NCI-H774 (cell line): Measurements from ENCODE around the gene CSNK1A1.
A peak's percentile ranks its signal among the peaks of the same experiment; 100 is the strongest.
"Not testable (repeated sequence)": the region's sequence is repeated elsewhere in the genome, so short reads cannot be mapped to it uniquely, and the experiment has no call there.

Experiments used
- DNase-seq: peaks from one replicate; lab custom pipeline; 2025; lab: John Stamatoyannopoulos, UW

The CSNK1A1 gene

DNA sequence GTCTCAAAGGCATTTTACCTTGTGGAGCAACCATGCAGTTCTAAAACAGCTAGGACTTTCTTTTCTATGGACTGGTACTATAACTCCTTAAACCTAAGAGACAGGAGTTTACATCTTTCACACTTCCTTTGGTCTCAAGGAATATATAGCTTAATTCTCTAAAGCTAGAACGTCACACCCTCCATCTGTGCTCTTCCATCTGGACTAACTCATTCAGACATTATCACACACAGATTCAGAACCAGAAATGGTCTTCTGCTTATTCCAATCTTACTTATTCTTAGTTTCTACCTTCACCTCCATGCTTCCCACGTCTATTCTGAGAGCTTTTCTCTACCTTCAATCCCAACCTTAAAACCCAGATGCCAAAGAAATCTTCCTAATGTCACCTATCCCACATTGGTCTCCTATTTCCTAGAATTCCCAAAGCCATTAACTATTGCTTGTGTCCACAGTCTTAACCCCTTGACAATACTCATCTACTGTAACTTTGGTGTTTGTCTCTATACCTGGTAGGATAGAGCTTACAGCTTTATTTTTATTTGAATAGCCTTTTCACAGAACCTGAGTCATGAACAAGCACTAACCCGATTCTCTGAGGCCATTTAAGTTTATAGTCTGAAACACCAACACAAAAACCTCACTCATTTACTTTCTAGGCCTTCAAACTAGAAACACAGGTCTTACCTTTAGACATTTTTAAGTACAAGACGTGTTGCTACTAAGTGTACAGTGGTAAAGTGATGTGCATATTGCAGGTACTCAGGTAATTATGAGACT lies 22.8 kb downstream of the CSNK1A1 start:
- no peak for DNase-seq

DNA sequence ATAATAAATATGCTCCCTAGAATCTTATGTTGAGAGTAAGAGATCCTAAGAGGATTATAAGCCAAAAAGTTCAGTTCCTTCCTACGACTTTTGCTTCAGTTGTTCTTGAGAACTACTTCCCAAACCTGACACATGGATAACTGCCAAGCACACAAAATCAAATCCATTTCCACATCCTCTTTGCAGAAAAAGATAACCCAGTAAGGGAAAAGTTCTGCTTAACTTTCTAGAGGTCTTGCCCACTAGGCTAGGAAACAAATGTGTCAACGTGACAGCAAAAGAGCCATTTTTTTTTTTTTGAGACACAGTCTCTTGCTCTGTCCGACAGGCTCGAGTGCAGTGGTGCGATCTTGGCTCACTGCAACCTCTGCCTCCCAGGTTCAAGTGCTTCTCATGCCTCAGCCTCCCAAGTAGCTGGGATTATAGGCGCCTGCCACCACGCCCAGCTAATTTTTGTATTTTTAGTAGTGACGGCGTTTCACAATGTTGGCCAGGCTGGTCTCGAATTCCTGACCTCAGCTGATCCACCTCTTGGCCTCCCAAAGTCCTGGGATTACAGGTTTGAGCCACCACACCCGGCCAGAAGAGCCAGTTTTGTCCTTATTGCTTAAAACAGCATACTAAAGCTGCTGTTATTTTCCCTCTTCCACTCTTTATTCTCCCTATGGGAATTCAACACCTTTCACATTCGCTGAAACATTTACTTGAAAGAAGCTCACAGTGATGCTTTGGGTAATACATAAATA lies 24.2 kb downstream of the CSNK1A1 start:
- no peak for DNase-seq

DNA sequence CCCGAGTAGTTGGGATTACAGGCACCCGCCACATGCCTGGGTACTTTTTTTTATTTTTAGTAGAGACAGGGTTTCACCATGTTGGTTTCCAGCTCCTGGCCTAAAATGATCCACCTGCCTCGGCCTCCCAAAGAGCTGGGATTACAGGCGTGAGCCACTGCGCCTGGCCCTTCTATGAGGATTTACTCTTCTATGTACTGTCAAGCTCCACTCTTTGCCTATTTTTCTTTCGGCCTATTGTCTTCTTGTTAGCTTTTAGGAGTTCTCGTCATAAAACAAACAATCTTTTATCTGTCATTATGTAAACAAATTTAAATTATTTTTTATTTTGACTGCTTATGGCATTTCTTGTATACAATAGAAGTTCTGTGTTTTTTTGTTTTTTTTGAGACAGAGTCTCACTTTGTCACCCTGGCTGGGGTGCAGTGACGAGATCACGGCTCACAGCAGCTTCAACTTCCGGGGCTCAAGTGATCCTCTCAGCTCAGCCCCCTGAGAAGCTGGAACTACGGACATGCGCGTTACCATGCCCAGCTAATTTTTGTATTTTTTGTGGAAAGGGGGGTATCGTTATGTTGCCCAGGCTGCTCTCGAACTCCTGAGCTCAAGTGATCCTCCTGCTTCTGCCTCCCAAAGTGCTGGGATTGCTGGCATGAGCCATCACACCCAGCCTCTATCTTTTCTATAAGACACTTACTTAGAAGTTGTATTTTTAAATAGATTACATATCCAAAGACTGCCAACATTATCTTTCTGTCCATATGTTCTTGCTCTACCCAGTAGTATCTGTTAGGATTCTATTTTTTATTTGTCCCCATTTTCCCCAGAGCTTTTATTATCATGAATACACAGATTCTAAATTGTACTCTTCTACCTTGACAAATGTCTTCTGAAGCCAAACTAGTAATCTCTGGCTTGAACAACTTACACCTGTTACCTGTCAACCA lies 29.2 kb downstream of the CSNK1A1 start:
- peak; percentile 22 for DNase-seq

DNA sequence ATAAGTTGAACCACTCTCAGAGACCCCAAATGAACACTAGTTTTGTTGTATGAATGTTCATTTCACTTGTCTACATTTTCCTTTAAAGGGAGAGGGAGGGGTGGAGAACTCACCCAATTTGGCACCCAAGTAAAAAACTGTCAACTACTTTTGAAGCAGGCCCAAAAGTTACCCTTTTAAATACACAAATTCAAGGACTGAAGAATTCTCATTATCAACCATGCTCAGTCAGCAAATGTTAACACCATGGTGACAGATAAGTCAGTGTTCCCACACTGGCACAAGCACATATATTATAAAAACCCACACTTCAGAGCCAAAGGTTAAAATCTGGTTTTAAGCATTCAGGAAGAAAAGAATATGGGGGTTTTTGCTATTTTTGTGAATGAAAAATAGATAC lies 31.6 kb downstream of the CSNK1A1 start:
- DNase-seq, result no peak

DNA sequence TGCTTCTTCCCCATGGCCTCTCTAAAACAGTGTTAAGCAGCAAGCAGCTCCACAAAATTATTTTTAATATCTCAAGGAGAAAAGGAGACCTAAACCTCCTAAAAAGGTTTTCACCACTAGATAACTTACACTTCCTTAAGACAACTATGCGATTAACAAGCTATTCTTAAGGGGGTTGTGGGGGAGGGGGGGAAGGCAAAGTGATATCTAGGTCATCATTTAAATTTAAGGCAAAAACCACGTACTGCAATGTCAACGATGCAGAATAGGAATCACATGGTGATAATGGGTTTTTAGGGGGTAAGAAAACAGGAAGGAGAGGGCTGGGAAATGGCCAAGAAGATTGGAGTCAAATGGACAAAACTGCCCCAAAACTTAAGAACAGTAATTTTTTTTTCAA lies 32.6 kb downstream of the CSNK1A1 start:
- DNase-seq, result no peak

DNA sequence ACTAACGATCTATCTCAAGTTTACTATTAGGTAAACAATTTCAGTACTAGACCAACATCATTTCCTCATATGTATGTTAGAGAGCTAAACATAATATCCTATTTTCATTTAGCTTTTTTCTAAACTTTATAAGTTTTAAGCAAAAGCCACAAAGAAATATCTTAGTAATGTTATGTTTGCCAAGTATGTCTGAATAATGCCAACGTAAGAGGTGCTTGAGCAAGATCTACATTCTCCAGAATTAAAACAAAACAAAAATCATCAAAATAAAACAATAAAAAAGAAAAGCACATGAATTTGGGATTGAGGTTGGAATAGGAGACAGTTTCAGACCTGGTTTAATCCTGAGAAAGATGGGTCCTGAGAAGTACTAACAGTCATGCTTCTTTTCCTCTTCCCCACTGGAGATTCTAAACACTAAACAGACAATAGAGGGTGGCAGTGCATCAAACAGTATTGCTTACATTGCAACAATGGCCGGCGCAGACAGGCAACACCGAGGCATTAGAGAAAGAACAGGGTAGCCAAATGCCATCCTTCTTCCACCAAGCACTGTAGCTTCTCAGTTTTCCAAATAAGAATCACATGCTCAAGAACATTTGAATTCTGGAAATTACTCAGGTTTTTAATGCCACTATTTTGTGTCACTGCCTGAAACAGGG lies 33.6 kb downstream of the CSNK1A1 start:
- no peak for DNase-seq

DNA sequence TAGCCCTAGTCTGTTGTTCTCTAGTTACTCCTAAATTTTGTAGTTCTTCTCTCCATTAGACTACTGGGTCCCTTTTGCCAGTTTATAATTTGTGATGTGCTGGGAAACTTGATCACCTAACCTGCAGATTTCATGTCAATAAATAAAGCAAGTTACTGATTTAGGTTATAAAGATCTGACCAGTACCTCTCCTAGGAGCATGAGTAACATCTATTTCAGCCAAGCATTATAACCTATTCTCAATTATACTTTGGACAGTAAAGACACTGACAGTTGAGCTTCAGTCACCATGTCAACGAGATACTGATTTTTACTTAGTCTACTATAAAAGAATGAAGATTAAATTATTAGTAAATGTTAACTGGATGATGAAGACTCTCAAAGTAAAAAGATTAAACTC lies 36.7 kb downstream of the CSNK1A1 start:
- no peak for DNase-seq

DNA sequence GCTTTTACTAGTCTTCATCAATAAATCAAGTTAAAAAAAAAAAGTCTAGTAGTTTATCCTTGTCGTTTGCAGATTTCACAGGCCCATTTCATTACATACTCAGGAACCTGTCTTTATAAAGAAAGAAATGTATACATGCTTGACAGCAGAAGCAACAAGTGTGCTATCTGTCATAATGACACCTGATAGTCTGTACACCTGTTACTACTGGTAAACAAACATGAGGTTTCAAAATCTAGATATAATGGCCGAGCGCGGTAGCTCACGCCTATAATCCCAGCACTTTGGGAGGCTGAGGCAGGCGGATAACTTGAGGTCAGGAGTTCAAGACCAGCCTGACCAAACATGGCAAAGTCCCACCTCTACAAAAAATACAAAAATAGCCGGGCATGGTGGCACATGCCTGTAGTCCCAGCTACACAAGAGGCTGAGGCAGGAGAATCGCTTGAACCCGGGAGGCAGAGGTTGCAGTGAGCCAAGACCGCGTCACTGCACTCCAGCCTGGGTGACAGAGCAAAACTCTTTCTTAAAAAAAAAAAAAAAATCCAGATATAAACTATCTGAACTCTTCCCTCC lies 37.8 kb downstream of the CSNK1A1 start:
- DNase-seq, result not testable (repeated sequence)

DNA sequence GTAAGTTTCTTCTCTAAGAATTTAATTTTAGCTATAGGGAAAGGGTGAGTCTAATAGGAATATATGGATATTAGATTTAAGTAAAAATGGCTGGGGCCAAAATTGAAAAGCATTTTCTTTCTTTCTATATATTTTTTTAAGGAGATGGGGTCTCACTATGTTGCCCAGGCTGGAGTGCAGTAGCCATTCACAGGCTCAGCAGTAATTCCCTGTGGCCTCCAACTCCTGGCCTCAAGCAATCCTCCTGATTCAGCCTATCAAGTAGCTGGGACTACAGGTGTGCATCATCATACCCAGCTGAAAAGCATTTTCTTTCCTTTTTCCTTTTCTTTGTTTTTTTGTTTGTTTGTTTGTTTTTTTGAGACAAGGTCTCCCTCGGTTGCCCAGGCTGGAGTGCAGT lies 41.1 kb downstream of the CSNK1A1 start:
- DNase-seq, result no peak

DNA sequence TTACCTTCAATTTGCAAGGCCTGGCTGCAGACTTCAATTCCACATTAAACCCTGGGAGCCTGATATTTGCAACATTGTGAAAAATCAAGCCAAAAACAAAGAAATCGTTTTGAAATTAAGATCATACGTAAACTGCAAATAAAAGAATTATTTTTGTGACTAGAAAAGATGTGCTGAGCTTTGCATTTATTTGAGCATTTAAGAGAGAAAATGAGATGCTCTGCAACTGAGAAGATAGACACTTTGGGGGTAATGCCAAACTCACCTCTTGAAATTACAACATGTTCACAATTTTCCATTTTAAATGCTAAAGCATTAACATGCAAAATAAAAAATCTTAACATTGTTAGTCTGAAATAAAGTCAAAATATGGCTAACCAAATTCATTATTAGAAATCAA lies 46.6 kb downstream of the CSNK1A1 start:
- DNase-seq, result no peak

DNA sequence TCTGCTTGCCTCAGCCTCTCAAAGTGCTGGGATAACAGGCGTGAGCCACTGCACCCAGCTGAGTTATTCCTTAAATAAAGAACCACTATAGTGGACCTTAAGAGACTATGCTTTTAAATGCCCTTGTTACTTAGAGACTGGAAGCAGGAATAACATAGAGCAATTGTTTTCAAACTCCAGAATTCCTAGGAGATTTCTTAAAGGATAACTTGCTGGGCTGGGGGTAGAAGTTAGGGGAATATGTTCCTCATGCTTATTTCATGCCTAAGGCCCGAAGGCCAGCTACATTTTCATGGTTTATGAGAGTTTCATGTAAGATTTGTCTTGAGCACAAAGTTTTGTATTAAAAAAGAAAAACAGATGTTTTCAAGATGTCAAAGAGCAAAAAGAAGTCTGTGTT lies 48.2 kb downstream of the CSNK1A1 start:
- DNase-seq, result no peak

DNA sequence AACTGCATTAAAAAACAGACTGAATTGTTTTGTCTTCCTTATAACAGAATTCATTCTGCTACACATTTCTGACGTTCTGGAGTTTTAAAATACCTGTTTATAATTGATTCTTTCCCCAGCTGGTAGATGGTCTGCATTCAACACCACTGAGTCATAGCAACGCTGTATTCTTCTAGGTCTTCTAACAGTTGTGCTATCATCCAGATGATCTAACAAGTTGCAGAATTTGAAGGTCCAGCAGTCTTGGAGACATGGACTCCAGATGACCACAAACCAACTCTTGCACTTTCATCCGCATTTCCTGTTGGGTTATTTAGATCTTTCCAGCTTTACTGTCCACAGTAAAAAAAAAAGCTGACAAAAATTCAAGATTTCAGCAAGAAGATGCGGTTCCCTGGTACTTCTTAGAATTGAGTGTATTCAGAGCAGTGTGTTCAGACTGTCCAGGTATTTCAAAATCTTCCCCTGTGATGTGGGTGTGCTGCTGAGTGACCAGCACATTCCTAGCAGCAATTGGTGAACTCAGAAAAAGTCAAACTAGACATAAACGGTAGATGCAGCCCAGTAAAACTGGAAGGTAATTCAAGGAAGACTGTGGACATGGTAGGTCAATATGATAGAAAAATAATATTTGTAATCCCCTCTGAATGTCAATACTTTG lies 50.2 kb downstream of the CSNK1A1 start:
- no peak for DNase-seq

DNA sequence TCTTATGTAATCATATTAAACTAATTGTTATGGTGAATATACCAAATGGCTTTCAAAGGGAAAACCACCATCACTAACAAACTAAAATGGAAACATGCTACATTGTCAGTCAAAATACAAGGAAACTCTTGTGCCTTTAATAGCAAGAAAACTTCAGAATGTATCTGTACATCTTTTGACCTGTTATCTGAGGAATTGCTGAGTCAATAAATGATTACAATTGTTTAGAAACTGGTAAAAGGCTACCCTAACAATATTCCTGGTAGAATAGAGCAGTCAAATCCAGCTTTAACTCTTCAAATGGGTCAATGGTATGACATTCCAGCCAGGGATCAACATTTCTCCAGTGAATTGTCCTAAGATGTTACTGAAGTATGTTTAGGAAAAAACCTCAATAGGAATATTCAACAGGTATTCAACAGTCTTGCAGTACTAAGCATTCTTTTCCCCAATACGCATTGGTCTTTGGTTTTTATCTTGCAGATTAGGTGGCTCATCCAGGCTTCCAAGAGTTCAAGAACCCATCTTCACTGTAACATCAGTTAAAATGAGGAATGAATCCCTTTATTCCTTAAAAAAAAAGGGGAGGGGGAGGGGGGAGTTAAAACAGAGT lies 52.4 kb downstream of the CSNK1A1 start:
- no peak for DNase-seq

DNA sequence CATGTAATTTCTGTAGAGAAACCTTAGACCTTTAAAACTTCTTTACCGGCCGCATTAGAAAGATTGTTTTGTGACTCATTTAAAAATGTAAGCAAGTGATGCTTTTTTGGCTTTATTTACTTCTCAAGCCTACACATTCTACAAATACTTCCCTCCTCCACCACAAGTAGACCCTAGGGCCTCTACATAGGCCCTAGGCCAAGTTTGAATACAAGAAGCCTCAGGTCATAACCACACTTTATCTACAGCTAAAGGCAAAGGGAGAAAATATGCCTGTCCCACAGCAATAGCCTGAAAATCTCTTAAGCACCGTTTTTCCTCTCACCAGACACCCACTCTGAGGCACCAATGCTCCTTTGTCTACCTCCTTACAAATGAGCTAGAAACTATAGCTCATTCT lies 53.9 kb downstream of the CSNK1A1 start:
- DNase-seq, result no peak

DNA sequence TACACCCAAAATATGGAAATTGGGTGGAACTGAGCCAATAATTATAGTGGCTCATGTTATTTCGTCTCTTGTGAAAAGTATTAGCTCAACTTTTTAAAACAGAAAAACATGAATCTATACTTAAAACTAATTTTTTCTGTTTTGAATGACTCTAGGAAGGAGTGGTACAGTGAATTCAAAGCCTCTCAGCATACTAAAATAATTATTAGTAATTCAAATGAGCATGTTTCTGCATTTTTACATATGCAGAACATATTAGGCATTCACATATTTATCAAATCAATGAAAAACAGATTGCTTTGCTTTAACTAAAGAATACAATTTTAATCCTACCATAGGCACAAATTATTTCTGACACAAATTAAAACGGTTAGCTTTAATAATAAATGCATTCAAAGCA lies 54.3 kb downstream of the CSNK1A1 start:
- no peak for DNase-seq

DNA sequence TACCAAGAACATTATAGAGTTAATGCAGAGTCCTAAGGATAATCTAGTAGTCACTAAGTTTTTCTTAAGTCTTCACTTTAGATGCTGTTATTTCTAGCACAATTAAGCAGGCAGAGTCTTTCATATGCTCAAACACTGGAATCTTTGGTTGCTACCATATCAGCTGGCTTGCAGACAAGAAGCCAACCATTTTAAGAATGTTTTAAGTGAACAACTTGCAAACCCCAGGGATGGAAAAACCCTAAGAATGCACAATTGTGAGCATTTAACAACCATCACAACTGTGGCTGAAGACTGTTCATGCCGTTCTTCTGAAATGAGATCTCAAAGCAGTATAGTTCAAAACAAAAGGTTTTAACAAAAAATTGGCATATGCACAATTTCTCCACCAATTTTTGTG lies 55.1 kb downstream of the CSNK1A1 start:
- DNase-seq, result no peak

DNA sequence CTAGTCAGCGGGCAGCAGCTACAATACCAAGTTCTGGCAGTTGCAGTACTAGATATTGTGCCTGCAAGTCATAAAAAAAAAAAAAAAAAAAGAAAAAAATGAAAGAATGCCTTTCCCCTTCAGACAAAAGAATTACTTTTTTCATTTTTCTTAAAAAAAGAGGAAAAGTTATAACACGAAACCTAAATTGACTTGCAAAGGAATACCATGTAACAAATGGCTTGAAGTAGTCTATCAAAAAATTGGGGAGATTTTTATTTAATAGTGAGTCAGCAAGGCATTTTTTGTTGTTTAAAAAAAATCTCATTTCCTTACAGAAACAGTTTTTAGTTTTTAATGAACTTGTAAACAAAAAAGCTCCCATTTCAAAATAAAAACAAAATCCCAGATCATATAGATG lies 55.6 kb downstream of the CSNK1A1 start:
- no peak for DNase-seq

DNA sequence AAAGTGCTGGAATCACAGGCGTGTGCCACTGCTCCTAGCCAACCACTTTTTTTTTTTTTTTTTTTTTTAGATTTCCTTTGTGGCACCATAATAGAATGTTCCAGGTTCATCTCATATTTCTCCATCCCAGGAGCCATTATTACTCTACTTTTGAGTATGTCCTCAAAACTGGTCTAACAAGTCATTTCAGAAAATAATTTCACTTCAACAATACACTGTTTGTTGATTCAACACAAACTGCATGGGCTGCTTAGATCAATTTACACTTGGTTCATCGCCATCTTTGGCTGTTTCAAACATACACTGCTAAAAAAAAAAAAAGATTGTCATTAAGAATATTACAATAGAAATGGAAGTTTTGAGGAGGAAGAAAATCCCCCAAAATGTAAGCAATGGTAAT lies 57.9 kb downstream of the CSNK1A1 start:
- DNase-seq, result peak; percentile 56

DNA sequence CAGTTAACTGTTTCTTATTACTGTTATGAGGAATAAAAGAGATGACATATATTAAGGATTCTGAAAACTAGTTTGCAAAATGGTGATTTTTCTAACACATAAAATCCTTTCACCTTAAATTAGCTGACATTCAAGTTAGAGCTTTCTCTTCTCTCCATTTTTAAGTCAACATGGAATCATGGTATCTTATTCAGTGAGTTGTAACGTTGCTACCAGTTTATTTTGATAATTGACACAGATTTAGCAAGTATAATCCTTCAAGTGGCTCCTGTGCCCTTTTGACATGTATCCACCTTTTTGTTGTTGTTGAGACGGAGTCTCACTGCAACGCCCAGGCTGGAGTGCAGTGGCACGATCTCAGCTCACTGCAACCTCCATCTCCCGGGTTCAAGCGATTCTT lies 58.5 kb downstream of the CSNK1A1 start:
- DNase-seq, result no peak

DNA sequence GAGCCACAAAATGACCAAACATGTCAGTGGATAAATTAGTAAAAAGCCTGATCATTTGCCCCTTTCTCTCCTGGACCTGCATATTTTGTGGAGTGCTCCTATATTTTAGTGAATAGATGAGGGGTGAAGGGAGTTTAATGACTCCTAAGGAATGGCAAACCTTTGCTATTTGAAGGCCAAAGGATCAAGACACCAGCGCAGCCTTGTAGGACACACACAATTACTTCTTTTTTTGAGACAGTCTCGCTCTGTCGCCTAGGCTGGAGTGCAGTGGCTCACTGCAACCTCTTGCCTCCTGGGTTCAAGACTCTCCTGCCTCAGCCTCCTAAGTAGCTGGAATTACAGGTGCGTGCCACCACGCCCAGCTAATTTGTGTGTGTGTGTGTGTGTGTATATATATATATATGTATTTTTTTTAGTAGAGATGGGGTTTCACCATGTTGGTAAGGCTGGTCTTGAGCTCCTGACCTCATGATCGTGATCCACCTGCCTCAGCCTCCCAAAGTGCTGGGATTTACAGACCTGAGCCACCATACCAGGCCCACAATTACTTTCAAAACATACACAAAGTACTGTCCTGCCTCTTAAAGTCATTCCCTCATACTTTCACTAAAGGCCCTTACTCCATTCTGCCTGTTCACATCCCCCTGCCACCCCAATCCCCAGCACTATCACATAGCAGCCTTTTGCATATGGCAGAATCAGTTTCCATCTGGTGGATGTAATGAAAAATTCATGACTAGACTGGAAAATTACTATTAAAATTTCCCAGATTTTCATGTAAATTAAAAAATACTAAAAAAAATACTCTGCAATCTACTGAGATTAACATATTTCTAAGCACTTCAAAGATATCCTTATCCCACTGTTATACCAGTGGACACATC lies 60.4 kb downstream of the CSNK1A1 start:
- no peak for DNase-seq
